Measurements from ENCODE around the gene ANXA5. TPM values are rescaled to one million over a fixed set of nuclear protein-coding genes. Genes with fewer than 3 reads are reported as not detected.
"Not testable (repeated sequence)": the region's sequence is repeated elsewhere in the genome, so short reads cannot be mapped to it uniquely, and the experiment has no call there.

Gene ANXA5
- total and polyA plus RNA-seq, 8 donors, result 70.2 to 210 (median 126) TPM

DNA sequence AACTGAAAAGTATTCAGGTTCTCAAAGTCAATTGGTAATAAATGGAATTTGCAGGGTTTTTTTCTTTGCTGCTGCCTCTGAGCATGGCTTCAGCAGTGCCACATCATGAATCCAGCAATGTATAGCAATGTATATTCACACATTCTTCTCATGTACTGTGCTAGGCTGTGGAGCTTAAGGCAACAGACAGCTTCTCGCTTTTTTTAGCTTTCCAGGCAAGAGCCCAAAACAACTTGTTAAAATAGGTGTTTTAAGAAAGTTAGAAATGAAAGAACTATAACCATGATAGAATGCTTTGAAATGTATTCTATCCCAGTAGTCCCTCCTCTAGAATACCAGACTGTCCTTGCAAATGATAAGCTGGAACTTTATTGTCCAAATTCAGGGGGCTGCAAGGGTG lies 37.8 kb upstream of the ANXA5 start:
- Histone ChIP-seq H3K27me3 (peaks cover 0 to 3% (median 0%) of the 10 kb centered on the region in 4 donors), H3K36me3 (no peaks in the 10 kb centered on the region), H3K27ac (no peak overlapping the region), H3K9me3 (no peaks in the 10 kb centered on the region), H3K4me1 (no peaks in the 10 kb centered on the region), H3K4me3 (no peak overlapping the region)
- ATAC-seq, result no peak
- intact Hi-C loops (cut with DNase I), result no loop called here
- TF ChIP-seq, protein P1, sequence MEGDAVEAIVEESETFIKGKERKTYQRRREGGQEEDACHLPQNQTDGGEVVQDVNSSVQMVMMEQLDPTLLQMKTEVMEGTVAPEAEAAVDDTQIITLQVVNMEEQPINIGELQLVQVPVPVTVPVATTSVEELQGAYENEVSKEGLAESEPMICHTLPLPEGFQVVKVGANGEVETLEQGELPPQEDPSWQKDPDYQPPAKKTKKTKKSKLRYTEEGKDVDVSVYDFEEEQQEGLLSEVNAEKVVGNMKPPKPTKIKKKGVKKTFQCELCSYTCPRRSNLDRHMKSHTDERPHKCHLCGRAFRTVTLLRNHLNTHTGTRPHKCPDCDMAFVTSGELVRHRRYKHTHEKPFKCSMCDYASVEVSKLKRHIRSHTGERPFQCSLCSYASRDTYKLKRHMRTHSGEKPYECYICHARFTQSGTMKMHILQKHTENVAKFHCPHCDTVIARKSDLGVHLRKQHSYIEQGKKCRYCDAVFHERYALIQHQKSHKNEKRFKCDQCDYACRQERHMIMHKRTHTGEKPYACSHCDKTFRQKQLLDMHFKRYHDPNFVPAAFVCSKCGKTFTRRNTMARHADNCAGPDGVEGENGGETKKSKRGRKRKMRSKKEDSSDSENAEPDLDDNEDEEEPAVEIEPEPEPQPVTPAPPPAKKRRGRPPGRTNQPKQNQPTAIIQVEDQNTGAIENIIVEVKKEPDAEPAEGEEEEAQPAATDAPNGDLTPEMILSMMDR (IDR thresholded peaks at IDR 0.05), result no peak
- FAIRE-seq, result no peak
- 70 to 75% methylated on average over 1 of the region's 1 CpG for WGBS, 2 donors
- no peak for DNase-seq

DNA sequence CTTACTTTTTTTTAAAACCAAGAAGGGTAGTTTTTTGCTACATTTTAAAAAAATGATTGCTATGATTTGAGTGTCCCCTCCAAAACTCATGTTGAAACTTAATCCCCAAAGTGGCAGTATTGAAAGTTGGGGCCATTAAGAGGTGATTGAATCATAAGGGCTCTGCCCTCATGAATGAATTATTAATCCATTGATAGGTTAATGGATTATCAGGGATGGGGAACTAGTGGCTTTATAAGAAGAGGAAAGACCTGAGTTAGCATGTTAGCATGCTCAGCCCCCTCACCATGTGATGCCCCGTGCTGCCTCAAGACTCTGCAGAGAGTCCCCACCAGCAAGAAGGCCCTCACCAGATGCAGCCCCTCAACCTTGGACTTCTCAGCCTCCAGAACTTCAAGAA lies 37.2 kb upstream of the ANXA5 start:
- intact Hi-C loops (cut with DNase I), result no loop called here
- FAIRE-seq, result no peak
- WGBS, 2 donors, result 79 to 87% methylated on average over 1 of the region's 1 CpG
- H3K27me3 ChIP-seq, result peaks cover 0 to 3% (median 0%) of the 10 kb centered on the region in 4 donors
- H3K4me1 ChIP-seq, result no peaks in the 10 kb centered on the region
- DNase-seq, result no peak
- no peaks in the 10 kb centered on the region for H3K36me3 ChIP-seq
- TF ChIP-seq, protein P1 (IDR thresholded peaks at IDR 0.05), result no peak
- no peaks in the 10 kb centered on the region for H3K9me3 ChIP-seq
- H3K4me3 ChIP-seq, result no peak overlapping the region
- no peak overlapping the region for H3K27ac ChIP-seq
- no peak for ATAC-seq

GRCh38 chr4:121729753-121730152 lies 33.0 kb upstream of the ANXA5 start:
- not testable (repeated sequence) for DNase-seq, H3K27ac ChIP-seq, H3K27me3 ChIP-seq, FAIRE-seq, H3K9me3 ChIP-seq, H3K4me1 ChIP-seq, H3K4me3 ChIP-seq, ATAC-seq, H3K36me3 ChIP-seq
- intact Hi-C loops (cut with DNase I), result loop anchor here in 1 of 3 donors (10.0 kb wide), 1 partner anchor 265 kb away; no protein-coding TSS in a partner anchor
- 97 to 98% methylated on average over 2 of the region's 2 CpGs for WGBS, 2 donors

DNA sequence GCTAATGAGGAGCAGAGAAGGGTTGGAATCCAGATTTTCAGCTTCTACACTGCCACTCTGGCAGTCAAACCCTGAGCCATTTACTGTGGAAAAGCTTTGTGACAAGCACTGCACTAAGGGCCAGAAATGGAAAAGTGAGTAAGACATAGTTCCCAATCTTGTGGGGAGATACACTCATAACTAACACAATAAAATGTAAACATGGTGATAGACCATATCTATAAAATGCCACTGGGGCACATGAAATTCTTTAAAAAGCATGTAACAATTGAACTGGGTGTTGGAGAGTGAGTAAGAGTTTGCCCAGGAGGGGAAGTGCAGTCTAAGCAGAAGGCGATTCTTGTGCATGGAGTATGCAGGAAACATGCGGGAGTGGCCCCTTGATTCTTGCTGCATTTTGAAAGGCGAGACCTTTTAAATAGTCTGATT lies 32.0 kb upstream of the ANXA5 start:
- Histone ChIP-seq H3K27me3 (peaks cover 0 to 3% (median 0%) of the 10 kb centered on the region in 4 donors), H3K4me3 (no peak overlapping the region), H3K36me3 (no peaks in the 10 kb centered on the region), H3K9me3 (no peaks in the 10 kb centered on the region), H3K27ac (no peak overlapping the region), H3K4me1 (no peaks in the 10 kb centered on the region)
- intact Hi-C loops (cut with DNase I), result loop anchor here in 1 of 3 donors (10.0 kb wide), 1 partner anchor 264 kb away; no protein-coding TSS in a partner anchor
- FAIRE-seq, result no peak
- TF ChIP-seq, protein P1 (IDR thresholded peaks at IDR 0.05), result no peak
- 77 to 83% methylated on average over 3 of the region's 3 CpGs for WGBS, 2 donors
- DNase-seq, result no peak
- ATAC-seq, result no peak

GRCh38 chr4:121728066-121728465 lies 31.3 kb upstream of the ANXA5 start:
- no peaks in the 10 kb centered on the region for H3K9me3 ChIP-seq
- TF ChIP-seq, protein P1 (IDR thresholded peaks at IDR 0.05), result no peak
- no peak overlapping the region for H3K27ac ChIP-seq
- no peak for DNase-seq
- no peaks in the 10 kb centered on the region for H3K36me3 ChIP-seq
- intact Hi-C loops (cut with DNase I), result loop anchor here in 1 of 3 donors (10.0 kb wide), 1 partner anchor 263 kb away; no protein-coding TSS in a partner anchor
- H3K4me1 ChIP-seq, result no peaks in the 10 kb centered on the region
- H3K27me3 ChIP-seq, result peaks cover 0 to 2% (median 0%) of the 10 kb centered on the region in 4 donors
- FAIRE-seq, result no peak
- no peak overlapping the region for H3K4me3 ChIP-seq
- ATAC-seq, result no peak
- WGBS, 2 donors, result 68 to 75% methylated on average over 4 of the region's 4 CpGs

Measured in pancreas (tissue), 10 donors.